Measurements from ENCODE around the gene TECPR2.

GRCh38 chr14:102545461-102546265 is 182.9 kb downstream of the TECPR2 start:
- TF ChIP-seq, protein P1, sequence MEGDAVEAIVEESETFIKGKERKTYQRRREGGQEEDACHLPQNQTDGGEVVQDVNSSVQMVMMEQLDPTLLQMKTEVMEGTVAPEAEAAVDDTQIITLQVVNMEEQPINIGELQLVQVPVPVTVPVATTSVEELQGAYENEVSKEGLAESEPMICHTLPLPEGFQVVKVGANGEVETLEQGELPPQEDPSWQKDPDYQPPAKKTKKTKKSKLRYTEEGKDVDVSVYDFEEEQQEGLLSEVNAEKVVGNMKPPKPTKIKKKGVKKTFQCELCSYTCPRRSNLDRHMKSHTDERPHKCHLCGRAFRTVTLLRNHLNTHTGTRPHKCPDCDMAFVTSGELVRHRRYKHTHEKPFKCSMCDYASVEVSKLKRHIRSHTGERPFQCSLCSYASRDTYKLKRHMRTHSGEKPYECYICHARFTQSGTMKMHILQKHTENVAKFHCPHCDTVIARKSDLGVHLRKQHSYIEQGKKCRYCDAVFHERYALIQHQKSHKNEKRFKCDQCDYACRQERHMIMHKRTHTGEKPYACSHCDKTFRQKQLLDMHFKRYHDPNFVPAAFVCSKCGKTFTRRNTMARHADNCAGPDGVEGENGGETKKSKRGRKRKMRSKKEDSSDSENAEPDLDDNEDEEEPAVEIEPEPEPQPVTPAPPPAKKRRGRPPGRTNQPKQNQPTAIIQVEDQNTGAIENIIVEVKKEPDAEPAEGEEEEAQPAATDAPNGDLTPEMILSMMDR (IDR thresholded peaks at IDR 0.05; ENCODE audit: low read depth, low read length, poor library complexity, severe bottlenecking), result no peak
- no peak for TF ChIP-seq EZH2phosphoT487 (IDR thresholded peaks at IDR 0.05; ENCODE audit: borderline replicate concordance, low read length)

Data from DOHH2 (cell line).